Raji (cell line): Measurements from ENCODE around the gene SFSWAP.

Source experiments
- POLR2A ChIP-seq: IDR thresholded peaks from 2 replicates; pipeline ENCODE4 v1.6.1; 2011; ENCODE audit warnings: low read depth, low read length, control low read depth; ENCODE audit not compliant: insufficient read depth

The SFSWAP gene

GRCh38 chr12:131773582-131774221 lies 62.8 kb downstream of the SFSWAP start:
- TF ChIP-seq POLR2A, result no peak

- no peak for TF ChIP-seq POLR2A
Measured at GRCh38 chr12:131774576-131775391, 63.9 kb downstream of the SFSWAP start.

GRCh38 chr12:131775392-131776236 lies 64.7 kb downstream of the SFSWAP start:
- TF ChIP-seq POLR2A, result no peak

- no peak for TF ChIP-seq POLR2A
Measured at GRCh38 chr12:131776237-131776889, 65.5 kb downstream of the SFSWAP start.

- TF ChIP-seq POLR2A, result no peak
Measured at GRCh38 chr12:131779027-131779426, 68.1 kb downstream of the SFSWAP start.

GRCh38 chr12:131782061-131782460 lies 71.2 kb downstream of the SFSWAP start:
- no peak for TF ChIP-seq POLR2A

- no peak for TF ChIP-seq POLR2A
Measured at GRCh38 chr12:131783915-131784541, 73.1 kb downstream of the SFSWAP start.

GRCh38 chr12:131784909-131785762 lies 74.2 kb downstream of the SFSWAP start:
- TF ChIP-seq POLR2A, result no peak

GRCh38 chr12:131785763-131786330 lies 75.0 kb downstream of the SFSWAP start:
- TF ChIP-seq POLR2A, result no peak

GRCh38 chr12:131786331-131786730 lies 75.4 kb downstream of the SFSWAP start:
- no peak for TF ChIP-seq POLR2A

GRCh38 chr12:131787143-131787660 lies 76.3 kb downstream of the SFSWAP start:
- no peak for TF ChIP-seq POLR2A

- TF ChIP-seq POLR2A, result no peak
Measured at GRCh38 chr12:131788070-131788469, 77.2 kb downstream of the SFSWAP start.

GRCh38 chr12:131789638-131790037 lies 78.7 kb downstream of the SFSWAP start:
- no peak for TF ChIP-seq POLR2A
